ENCODE data around the gene ACYP1.

GRCh38 chr14:75040507-75040906, 23.3 kb downstream of the ACYP1 start:
- TF ChIP-seq REST (IDR thresholded peaks at IDR 0.05; ENCODE audit: insufficient replicate concordance, low read depth) (no peak), CTCF (IDR thresholded peaks at IDR 0.05; ENCODE audit: insufficient read depth, low read length) (no peak), GABPA (IDR thresholded peaks at IDR 0.05; ENCODE audit: low read depth) (no peak), POLR2AphosphoS5 (IDR thresholded peaks at IDR 0.05; ENCODE audit: low read depth) (no peak), SPI1 (IDR thresholded peaks at IDR 0.05; ENCODE audit: borderline replicate concordance, low read depth) (no peak)
